GM18517 (cell line): ENCODE results near the gene CPLX1.
"Not testable (repeated sequence)": the region's sequence is repeated elsewhere in the genome, so short reads cannot be mapped to it uniquely, and the experiment has no call there.

Experiments used
- ATAC-seq: cut with Tn5 transposase; IDR thresholded peaks from one replicate; pipeline ENCODE4 v1.9.1; 2021; ENCODE audit warnings: mild to moderate bottlenecking, moderate library complexity; ENCODE audit not compliant: unreplicated experiment

The CPLX1 gene

GRCh38 chr4:821181-821591 is 4.7 kb downstream of the CPLX1 start:
- ATAC-seq: no peak

DNA sequence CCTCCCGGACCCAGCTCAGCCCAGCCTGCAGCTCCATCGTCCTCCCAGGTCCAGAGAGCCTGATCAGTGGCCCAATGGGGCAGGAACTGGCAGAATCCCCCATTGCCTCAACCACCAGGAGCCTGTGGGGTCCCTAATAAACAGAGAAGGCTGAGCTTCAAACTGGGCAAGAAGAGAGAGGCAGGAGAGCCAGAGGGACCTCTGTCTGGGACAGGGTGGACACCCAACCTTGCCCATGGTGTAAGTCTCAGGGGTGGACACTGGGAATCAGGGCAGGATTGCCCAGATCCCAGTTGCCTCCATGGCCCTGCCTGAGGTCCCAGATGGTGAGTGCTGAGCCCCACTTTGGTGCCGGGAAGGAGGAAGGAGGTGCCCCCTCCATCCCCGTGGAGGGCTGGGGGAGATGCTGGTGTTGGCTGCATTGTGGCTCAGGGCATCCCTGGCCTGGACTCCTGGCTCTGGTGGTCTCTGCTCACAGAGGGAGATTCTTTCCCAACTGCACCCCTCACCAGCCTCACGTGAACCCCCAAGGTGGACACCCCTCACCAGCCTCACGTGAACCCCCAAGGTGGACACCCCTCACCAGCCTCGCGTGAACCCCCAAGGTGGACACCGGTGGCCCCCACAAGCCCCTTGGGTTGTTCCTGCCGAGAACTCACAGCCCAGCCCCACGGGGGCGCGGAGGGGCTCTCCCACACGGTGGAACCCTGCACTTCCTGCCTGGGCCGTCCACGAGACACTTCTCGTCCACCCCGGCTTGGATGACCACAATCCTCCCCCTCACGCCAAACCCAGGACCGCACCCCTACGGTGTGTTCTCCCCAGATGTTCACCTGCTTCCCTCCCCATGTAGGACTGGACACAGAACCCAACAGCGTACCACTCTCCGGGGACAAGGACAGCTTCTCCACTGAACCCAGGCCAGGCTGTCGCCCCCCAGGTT is 5.4 kb downstream of the CPLX1 start:
- ATAC-seq: no peak

- no peak for ATAC-seq
These were observed 6.3 kb downstream of the CPLX1 start for GRCh38 chr4:819401-820229.

DNA sequence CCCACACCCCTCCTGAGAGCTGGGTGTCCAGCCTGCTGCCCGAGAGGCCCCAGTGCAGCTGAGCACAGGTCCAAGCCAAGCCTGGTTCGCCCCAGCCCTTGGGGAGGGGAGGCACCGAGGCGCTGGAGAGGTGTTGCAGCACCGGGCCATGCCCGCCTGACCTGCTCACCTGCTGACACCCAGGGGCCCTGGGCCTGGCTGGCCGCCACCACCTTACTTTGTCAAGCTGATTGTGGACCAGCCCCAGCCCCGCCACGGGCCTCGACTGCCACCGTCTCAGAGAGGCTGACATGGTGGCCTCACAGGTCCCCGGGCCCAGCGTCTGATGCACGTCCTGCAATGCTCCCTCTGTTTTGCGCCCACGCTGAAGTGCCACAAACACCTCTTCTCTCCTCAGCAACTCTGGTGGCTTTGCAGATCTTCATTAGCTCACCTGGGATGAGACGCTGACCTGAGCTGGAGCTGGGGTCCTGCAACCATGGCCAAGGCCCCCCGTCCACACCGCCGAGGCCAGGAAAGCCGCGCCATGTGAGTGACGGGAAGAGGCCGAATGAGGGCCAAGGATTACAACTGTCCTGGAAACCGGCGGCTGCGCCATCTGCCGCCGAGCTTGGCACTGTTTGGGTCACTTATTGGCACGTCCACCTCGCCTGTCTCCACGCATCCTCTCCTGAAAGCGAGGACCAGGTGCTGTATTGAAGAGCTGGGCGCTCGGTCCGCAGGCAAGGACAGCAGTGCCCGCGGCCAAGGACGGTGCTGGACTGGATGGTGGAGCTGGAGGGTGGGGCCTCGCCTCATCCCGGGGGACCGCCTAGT is 7.6 kb downstream of the CPLX1 start:
- no peak for ATAC-seq

DNA sequence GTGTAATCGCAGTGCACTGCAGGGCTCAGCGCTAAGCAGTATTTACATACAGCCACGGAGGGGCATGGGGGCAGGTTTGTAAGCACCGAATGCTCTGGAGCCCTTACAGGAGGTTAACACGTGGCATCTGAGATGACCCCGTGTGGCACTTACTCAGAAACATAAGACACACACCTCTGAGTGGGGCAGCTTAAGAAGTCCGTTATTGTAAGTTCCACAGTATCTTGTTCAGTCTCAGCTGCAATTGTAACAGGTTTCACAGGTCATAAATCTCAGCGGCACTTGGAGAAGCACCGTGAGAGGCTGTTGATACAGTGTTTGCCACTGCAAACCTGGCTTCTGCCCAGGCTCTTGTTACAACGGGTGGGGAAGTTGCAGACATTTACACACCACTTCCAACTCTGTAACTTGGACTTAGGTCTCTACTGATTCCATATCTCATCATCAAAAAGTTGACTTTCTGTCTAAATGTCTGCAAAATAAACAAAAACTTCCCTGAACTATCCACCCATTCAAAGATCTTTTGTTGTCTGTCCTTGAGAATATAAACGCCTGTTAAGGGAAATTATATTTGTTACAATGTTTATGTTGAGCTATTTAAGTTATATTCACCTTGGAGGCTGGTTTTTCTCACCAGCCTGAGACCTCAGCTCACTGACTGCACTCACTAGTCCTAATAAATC is 10.3 kb downstream of the CPLX1 start:
- no peak for ATAC-seq

- ATAC-seq: no peak
These were observed 11.5 kb downstream of the CPLX1 start for GRCh38 chr4:814312-814850.

DNA sequence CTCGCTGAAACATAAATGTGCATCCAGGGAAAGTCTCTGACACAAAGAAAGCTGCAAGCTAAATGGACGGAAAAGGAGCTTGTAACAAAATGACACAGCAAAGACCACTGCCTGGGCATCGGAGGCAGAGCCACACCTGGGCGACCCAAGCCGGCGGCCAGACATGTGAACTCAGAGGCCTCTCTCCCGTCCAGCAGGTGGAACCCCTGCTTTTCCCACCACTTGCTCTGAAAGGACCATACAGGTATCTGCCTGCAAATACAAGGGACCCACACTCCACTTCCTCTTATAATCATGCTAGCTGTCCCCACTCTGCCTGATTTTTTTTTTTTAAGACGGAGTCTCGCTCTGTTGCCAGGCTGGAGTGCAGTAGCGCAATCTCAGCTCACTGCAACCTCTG is 12.0 kb downstream of the CPLX1 start:
- ATAC-seq: no peak

GRCh38 chr4:808860-809570 is 16.9 kb downstream of the CPLX1 start:
- ATAC-seq: no peak

DNA sequence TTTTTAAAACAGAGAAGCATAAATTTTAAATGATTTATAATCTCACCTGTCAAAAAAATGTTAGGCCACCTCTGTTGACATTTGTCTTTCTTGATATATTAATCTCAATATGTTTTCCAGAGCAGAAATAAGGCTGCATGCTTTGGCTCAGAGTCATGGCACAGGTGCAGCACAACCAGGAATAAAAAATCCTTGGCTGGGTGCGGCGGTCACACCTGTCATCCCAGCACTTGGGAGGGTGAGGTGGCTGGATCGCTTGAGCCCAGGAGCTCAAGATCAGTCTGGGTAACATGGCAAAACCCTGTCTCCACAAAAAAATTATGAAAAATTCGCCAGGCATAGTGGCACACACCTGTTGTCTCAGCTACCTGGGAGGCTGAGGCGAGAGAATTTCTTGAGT is 18.1 kb downstream of the CPLX1 start:
- no peak for ATAC-seq

- ATAC-seq: not testable (repeated sequence)
These were observed 18.9 kb downstream of the CPLX1 start for GRCh38 chr4:806979-807378.

- no peak for ATAC-seq
These were observed 21.1 kb downstream of the CPLX1 start for GRCh38 chr4:804804-805203.

DNA sequence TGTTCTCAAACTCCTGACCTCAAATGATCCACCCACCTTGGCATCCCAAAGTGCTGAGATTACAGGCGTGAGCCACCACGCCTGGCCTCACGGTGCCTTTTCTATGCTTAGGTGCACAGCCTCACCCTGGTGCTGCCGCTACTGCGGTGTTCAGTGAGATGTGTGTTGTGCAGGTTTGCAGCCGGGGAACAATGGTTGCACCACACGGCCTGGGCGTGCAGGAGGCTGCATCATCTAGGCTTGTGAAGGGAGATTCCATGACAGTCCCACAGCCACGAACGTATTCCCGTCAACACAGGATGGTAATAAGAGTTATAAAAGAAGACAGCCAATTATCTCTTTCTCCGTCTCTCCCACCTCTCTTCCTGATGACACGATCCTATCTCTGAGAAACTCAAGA is 22.0 kb downstream of the CPLX1 start:
- ATAC-seq: no peak

- no peak for ATAC-seq
These were observed 24.3 kb downstream of the CPLX1 start for GRCh38 chr4:801436-802124.

- no peak for ATAC-seq
These were observed 28.9 kb downstream of the CPLX1 start for GRCh38 chr4:797066-797465.

DNA sequence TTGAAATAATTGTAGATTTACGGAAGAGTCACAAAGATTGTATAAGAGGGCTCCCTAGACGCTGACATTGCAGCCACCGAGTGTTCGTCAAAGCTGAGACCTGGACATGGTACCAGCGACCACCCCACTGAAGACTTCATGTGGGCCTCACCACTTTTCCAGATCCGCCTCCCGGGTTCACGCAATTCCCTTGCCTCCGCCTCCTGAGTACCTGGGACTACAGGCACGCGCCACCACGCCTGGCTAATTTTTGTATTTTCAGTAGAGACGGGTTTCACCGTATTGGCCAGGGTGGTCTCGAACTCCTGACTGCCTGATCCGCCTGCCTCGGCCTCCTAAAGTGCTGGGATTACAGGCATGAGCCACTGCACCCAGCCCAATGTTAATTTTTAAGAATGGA is 29.7 kb downstream of the CPLX1 start:
- ATAC-seq: no peak

GRCh38 chr4:795726-796119 is 30.2 kb downstream of the CPLX1 start:
- ATAC-seq: no peak

DNA sequence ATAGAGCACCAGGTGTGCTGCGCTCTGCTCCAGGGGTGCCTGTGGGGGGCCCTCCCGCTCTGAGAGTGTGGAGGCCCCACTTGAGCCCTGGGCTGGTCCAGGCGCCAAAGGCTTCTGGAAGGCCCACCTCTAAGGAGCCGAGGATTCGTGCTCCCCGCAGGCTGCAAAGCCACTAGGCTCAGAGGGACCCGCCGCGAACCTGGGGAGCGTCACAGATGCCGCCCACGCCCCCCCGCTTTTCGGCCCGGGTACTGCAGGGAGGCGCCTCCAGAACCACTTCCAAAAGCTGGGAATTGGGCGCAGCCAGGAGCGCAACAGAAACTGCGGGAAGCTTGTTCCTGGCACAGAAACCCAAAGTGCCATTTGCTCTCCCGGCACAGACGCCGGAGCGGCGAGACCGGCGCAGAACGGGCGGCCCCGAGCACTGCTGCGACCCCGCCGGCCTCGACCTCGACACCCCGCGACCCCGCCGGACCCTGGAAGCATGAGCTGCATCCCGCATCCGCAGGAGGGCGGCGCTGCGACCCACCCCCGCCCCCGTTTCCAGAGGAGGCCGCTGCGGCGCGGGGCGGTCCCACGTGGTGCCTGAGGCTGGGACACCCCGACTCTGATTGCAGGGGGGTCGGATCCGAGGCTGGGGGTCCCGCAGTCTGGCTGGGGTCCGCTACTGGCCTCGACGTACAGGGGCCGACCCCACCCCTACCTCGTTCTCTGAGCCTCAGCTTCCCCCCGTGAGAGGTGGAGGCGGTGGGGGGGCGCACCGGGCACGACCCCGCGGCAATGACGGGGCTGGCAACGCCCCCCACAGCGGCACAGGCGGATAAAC is 30.8 kb downstream of the CPLX1 start:
- ATAC-seq: no peak

DNA sequence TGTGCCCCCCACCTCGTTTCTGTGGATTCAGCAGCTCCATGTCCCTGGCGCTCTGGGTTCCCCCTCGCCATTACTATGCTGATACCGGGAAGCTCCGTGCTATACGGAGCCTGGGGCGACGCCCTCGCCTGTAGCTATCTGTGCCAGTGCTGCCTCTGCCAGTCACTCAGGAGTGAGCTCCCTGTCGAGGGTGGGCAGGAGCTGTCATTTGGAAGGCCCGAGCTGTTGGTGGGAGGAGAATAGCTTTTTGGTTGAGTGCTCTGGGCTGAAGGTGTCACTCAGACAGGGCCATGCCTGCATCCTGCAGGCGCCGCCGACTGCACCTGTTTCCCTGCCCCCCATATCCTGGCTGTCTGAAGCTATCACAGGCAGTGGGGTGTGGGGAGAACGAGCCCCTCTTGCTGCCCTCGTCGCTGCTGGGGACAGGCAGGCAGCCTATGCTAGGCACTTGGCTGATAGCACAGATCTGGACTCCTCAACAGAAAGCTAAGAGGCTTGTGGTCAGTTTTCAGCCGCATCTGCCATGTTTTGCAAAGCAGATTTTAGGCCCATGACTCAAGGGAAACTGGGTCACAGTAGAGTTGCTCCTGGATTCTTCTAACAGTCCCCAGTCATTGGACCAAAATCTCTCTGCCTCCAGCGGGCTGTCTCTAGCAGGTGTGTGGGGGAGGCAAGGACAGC is 31.8 kb downstream of the CPLX1 start:
- ATAC-seq: no peak
